D721Med (cell line): ENCODE data around the gene MAMLD1.

Experiments
- DNase-seq: peaks from one replicate; pipeline ENCODE4 v3.0.0; 2011; ENCODE audit warnings: low spot score; ENCODE audit not compliant: insufficient read length
- FAIRE-seq: peaks from 2 replicates; lab custom pipeline; 2011; peaks lifted over from hg19 to GRCh38; lab: Jason Lieb, UNC
- TF ChIP-seq, protein P1 (sequence below): IDR thresholded peaks from 2 replicates; pipeline ENCODE4 v1.5.1; 2012; ENCODE audit warnings: mild to moderate bottlenecking, control low read depth; ENCODE audit not compliant: insufficient read depth; ENCODE audit errors: missing control alignments

MAMLD1 gene

DNA sequence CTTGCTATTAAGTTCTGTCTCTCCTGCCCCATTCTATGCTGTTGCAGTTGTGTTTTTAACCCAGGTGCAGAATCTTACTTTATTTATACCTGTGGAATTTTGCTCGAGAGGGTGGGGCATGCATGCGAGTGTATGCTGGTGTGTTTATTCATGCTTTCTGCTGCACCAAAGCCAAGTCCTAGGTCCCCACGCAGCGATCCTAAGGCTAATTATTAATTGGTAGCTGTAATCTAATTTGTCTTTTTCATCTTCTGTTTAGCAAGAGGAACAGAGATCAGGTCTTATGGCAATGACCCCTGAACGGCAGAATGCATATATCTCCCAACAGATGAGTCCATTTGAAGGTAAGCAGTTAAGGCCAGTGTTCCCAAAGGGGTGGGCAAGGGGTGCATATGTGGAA, 146.6 kb downstream of the MAMLD1 start:
- DNase-seq (no peak), FAIRE-seq (no peak)
- TF ChIP-seq, protein P1, sequence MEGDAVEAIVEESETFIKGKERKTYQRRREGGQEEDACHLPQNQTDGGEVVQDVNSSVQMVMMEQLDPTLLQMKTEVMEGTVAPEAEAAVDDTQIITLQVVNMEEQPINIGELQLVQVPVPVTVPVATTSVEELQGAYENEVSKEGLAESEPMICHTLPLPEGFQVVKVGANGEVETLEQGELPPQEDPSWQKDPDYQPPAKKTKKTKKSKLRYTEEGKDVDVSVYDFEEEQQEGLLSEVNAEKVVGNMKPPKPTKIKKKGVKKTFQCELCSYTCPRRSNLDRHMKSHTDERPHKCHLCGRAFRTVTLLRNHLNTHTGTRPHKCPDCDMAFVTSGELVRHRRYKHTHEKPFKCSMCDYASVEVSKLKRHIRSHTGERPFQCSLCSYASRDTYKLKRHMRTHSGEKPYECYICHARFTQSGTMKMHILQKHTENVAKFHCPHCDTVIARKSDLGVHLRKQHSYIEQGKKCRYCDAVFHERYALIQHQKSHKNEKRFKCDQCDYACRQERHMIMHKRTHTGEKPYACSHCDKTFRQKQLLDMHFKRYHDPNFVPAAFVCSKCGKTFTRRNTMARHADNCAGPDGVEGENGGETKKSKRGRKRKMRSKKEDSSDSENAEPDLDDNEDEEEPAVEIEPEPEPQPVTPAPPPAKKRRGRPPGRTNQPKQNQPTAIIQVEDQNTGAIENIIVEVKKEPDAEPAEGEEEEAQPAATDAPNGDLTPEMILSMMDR = no peak

DNA sequence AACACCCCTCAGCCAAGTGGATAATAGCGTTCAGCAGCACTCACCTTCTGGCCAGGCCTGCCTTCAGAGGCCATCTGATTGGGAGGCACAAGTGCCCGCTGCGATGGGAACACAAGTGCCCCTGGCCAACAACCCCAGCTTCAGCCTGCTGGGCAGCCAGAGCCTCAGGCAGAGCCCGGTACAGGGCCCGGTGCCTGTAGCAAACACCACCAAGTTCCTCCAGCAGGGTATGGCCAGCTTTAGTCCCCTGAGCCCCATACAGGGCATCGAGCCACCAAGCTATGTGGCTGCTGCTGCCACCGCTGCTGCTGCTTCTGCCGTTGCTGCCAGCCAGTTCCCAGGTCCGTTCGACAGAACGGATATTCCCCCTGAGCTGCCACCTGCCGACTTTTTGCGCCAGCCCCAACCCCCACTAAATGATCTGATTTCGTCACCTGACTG, 149.4 kb downstream of the MAMLD1 start:
- DNase-seq (no peak), FAIRE-seq (no peak)
- TF ChIP-seq, protein P1 = no peak

DNA sequence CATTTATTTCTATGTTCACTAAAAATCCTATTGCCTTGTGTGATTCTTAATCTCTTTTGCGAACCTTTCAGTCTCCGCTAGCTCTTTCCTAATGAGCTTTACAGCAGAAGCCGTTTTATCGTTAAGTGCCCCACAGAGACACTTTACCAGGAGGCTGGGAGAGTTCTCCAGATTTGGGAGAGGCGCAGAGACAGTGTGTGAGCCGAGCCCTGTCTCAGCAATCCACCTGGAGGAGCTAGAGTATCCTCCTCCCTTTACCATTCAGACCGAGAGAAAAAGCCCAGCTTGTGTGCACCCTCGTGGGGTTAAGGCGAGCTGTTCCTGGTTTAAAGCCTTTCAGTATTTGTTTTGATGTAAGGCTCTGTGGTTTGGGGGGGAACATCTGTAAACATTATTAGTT, 150.4 kb downstream of the MAMLD1 start:
- FAIRE-seq = no peak
- TF ChIP-seq, protein P1 = no peak
- DNase-seq = peak; percentile 28

DNA sequence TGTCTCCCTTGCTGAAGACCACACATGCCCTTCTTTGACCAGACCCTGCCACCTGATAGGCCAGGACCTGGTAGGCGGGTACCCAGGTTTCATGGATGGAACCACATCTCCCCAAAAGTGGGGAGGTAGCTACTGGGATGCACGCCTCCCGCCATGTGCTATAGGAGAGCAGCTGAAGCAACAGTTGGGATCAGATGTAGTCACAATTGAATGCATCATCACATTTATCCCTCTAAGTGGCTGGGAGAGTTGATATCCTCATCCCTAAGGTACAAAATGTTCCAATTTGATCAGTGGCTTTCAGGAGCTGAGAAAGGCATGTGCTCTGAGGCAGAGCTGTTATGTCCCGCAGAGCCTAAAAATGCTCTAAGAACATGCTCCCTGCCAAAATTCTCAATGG, 151.3 kb downstream of the MAMLD1 start:
- TF ChIP-seq, protein P1 = no peak

DNA sequence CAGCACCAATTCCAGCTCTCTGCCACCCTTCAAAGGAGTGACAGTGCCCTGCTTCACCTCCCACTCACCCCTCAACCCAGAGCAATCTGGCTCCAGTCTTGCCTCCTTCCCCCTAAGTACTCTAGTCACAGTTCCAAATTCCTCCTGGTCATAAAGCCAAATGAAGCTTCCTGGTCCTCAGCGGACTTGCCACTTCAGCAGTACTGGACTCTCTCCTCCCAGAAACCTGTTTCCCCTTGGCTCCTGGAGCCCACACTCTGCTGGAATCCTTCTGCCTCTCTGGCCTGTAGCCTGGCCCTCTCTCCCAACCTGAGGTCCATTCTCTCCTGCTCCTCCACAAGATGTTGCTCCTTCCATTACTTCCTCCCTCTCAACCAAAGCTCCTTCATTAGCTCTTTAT, 152.7 kb downstream of the MAMLD1 start:
- no peak for FAIRE-seq

More for the DNA sequence above, 151.3 kb downstream of the MAMLD1 start:
- FAIRE-seq = no peak
- DNase-seq = no peak

DNA sequence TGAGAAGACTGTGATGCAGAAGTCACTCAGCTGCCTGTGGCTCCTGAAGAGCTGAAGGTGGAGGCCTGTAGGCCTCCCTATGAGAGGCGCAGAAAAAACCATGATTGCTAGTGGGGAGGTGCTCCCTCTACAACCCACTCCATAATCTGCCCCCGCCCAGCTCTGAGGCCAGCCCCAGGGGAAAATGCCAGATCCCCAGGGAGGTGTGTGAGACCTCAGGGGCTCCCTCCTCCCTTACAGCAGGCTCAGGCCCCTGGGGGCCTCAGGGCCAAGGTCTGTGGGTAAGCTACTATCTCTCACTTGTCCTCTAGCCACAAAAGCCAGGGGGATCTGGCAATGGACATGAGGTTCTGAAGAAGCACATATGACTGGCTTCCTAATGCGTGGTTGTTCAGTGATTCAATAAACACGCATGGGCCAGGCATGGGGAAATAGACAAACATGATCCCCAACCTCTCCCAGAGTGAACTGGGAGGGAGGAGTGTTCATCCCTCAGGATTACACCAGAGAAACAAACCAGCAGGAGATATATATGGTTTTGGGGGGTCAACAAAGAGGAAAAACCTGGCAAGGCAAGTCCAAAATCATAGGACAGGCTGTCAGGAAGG, 154.3 kb downstream of the MAMLD1 start:
- FAIRE-seq (no peak), DNase-seq (peak; percentile 27)
- TF ChIP-seq, protein P1 = no peak

More for the DNA sequence above, 152.7 kb downstream of the MAMLD1 start:
- no peak for DNase-seq
- TF ChIP-seq, protein P1 = no peak

DNA sequence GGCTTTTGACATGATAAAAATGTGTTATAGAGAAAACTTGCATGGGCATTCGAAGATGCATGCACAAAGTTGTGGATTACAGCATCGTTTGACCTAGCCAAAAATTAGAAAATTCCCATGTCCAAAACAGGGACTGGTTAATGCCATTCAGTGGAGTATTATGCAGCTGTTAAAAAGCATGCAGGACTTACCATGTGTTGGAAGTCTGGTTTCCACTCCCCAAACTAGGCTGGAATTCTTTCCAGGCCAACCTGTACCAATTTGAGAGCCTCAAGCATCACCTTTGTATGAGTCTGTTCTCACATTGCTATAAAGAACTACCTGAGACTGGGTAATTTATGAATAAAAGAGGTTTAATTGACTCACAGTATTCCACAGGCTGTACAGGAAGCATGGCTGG, 159.4 kb downstream of the MAMLD1 start:
- no peak for FAIRE-seq
- no peak for DNase-seq
- TF ChIP-seq, protein P1 = no peak
